GM10847 (cell line): ENCODE measurements around the gene CCRL2.

ENCODE experiments used
- POLR2A ChIP-seq: IDR thresholded peaks from 2 replicates; pipeline ENCODE4 v1.6.1; 2011; ENCODE audit not compliant: insufficient read length; ENCODE audit errors: extremely low read depth

Gene CCRL2

DNA sequence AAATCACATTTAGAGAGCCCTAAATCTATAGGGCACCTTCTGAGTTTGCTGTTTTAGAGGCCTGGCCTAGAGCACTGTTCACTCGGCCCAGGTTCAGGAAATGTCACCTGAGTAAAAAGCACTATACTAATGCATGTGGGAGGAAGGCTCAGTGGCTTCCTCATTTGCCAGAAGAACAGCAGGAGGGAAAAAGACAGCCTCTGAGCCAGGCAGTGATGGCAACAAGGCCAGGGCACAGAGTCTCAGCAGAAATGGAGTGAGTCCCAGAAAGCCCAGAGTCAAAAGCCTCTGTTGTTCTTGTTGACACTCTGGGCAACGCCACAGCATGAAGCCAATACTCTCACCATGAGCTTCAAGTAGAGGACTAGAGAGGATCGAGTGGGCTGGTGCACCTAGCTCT, 31.8 kb downstream of the CCRL2 start:
- TF ChIP-seq POLR2A = no peak

DNA sequence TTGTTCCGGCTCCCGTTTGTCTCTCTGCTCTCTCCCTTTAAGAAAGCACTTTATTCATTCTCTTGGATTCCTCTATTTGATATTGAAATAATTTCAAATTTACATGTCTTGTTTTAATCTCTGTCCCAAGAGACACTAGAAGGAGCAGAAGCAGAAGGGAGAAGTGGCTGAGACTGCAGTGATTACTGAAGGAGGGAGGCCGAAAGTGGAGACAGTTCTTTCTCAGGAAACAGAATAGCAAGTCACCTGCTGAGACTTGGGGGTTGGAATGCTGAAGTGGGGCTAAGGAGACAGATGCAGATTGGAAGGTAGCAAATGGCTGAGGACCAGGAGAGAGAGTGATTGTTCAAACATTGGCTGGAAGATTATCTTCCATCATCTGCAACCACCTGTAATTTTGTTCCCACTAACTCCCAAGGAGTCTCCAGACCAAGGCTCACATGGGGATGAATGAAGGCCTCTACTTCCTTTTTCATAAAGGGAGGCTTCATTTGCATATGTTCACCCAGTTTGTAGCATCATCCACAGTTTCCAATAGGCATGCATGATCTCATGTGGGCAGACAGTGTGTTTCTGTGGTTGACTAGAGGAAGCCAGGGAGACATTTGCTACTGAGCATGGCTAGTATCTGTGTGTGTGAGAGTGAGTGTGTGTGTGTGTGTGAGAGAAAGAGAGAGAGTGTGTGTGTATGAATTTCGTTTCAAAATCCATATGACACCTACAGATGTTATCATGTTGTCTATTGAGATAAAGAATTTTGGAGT, 33.7 kb downstream of the CCRL2 start:
- no peak for TF ChIP-seq POLR2A

DNA sequence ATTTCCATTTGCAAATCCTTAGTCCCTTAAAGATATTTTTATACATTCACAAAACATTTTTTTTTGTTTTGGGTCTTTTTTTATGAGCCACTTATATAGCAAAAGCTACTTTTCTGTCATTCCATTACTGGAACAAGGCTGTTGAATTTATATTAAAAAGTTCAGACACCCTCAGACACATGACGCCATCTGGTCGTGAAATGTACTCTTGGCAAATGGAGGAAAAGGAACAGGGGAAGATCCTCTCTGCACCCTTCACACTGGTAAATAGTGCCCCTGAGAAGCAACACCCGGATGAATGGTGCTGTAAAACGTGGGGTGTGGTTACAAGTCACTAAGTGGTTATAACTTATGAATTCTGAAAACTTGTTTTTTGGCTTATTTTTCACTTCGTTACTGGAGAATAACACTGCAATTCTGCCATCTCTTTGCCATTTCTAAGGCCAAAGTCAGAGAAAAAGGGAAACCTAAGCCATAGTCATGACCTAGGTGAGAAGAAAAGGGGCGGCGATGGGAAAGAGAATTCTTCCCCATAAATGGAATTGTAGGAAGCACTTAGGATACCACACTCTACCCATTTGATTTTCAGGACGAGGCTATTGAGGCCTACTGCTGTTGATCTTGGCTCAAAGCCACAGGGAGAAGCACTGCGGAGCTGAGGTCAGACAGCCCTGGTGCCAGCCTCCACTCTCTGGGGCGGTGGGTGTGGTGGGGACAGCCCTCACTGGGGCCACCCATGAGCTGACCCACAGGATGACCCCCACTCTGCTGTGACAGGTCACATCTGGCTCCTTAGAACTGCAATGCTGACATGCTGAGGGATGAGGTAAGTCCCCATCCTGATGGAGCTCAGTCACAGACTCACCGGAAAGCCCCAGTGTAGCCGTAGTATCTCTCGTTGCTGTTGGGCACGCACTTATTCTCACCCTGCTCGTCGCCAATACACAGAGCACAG, 35.8 kb downstream of the CCRL2 start:
- no peak for TF ChIP-seq POLR2A

DNA sequence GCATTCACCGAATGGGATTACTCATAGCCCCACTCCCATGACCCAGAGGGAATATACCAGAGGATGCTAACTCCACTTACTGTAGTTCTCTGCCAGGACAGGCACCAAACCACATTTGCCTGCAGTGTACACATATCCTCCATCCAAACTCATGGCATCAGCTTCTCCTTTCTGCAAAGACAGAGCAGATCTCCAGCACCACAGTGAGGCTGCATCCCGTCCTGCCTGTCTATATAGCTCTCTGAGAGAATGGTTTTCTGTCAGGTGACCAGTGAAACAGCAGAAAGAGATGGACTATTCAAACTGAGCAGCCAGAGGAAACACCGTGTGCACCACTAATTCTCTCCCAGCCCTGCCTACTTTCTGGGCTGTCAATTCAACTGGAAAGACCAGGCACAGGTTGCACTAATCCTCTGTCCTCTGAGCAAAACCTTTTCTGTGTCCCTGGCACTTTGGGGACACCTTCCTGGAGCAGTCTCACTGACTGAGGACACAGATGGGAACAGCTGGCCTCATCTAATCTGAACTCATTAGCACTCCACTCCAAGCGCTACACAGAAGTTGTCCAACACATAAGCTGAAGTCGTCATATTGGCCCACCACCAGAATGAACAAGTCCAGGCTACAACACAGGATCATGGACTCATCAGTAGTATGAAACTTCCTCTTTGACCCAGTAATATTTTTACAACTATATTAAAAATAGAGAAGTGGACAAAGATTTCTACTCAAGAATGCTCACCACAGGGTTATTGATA, 40.3 kb downstream of the CCRL2 start:
- no peak for TF ChIP-seq POLR2A

DNA sequence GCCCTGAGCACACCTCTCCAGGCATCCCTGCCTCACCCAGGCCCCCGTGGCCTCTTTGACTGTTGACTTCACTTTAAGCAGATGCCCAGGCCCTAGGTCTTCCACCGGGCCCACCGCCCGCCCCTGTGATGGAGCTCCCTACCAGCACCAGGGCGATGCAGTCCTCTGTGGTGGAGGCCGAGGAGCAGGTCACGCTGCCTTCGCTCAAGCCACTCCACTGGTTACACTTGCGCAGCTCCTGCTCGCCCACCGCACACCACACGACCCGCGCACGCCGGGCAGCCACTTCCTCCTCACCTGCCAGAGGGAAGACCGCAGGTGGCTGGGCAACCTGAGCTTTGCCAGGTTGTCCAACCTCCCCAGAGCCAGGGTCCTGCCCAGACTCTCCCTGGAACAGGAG, 41.7 kb downstream of the CCRL2 start:
- TF ChIP-seq POLR2A = no peak

DNA sequence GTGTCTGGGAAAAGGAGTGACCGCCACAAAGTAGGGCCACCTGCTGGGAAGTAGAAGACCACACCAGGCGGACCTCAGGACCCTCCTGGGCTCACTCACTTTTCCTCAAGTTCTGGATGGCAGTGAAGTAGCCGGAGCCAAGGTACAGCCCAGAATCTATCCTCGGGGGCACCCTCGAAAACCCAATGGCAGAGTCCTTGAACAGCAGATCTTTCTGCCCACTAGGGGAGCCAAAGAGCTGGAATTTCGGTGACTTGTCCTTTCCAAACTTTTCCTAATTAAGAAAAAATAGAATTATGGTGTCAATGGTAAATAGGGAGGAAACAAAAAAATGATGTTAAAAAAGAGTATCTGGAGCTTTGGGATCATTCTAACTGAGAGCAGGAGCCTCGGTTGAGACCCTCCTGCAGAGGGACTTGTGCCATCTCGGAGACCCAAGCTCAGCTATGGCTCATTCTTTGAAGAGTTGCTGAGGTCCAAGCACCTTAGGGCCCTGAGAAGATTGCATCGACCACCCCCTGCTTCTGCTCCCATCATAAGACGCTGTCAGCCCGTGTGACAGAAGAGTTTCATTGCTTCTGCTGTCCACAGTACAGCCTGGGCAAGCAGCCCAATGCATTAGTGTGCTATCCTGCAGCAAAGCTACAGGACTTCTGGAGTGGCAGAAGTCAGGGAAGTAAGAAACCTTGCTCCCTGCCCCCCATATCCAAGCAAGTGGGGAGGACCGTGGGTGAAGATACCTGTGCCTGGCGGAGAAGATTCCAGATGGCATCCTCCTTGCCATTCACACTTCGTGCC, 42.9 kb downstream of the CCRL2 start:
- TF ChIP-seq POLR2A = no peak

DNA sequence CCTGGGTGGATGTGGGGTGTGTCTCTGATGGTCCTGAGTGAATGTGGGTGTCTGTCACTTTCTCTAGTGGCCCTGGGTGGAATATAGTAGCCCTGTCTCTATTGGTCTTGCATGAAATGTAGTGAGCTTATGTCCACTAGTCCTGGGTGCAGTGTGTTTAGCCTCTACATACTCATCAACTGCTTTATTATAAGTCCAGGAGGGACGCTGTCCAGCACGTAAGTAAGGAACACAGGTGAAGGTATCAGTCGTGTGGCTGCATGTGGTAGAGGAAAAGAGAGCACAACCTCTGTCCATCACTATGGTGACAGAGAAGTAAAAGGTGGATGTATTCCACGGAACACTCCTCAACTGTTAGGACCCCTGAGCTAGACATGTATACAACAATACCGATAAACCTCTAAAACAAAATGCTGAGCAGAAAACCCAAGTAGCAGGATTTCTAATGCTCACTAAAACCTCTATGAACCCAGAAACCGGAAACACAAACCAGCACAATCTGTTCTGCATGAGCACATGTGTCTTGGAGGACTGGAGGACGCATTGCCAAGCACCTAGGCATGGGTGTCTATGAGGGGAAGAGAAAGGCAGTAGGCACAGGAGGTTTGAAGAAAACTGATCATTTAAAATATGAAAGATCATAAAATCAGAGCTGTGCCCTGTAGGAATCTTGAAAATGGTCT, 46.6 kb downstream of the CCRL2 start:
- TF ChIP-seq POLR2A = no peak

DNA sequence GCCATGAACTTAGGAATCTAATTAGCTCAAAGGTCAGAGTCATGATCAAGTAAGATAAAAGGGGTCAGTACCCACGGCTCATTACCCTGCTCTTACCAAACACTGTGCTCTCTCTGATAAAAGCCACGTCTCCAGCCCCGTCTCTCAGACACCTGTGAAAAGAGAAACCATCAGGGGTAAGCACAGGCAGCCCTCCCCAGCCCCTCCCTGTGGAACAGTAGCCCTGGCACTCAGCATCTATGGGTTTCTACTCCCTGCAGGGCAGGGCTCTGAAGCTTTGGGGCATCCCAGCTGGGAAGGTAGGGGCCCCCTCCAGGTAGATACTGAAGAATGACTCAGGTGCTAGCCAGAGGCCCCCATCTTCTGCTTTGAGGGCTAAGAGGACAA, 47.1 kb downstream of the CCRL2 start:
- no peak for TF ChIP-seq POLR2A

DNA sequence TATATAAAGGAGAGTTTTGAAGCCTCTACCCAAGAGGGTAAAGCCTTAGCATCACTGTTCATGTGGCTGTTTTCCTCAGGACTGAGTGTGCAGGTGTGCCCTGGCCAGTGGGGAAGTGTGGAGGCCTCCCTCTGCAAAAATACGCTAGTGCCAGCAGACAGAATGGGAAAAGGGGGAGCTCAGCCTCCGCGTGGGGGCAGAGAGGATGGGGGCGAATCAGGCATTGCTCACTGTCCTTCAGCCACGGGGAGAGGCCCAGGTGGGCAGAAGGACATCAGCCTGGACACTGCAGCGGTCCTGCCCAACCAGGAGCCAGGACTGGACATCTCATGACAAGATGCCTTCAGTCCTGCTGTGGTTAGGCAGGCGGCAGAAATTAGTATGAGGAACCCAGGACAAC, 47.5 kb downstream of the CCRL2 start:
- no peak for TF ChIP-seq POLR2A

DNA sequence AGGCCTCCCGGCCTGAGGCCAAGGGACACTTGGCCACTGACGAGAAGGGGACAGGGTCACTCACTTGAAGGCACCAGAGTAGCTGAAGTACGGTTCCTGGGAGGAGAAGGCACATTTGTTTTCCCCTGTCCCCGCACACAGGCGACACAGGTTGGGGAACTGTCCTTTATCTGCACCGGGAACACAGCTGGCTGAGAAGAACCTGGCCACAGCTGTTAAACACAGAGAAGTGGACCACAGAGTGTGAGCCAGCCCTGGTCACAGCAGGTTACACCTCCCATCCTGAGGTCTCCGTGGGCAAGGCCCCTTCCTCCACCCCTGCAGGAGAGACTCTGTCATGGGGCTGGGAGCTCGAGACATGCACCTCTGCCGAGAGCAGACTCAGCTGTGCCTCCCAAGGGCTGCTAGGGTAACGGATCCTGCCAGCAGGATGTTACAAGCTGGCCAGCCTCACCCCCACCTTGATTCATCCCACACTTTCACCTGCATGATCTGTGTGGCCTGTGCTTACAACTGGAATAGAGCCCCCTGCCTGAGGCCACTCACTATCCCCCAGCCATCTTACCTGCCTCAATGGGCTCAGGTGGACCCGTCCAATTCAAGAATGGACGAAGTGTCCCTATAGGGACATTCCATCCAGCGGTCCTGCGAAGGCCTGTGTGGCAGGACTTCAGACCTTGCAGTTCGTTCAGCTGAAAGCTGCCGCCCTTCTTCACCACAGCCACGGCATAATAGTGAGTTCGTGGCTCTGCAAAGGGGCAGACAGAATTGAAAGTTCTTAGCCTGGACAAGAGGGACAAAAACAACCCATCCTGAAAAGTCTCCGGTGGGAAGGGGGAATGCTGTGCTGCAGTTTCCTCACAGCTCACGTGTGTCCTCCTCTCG, 48.4 kb downstream of the CCRL2 start:
- no peak for TF ChIP-seq POLR2A

DNA sequence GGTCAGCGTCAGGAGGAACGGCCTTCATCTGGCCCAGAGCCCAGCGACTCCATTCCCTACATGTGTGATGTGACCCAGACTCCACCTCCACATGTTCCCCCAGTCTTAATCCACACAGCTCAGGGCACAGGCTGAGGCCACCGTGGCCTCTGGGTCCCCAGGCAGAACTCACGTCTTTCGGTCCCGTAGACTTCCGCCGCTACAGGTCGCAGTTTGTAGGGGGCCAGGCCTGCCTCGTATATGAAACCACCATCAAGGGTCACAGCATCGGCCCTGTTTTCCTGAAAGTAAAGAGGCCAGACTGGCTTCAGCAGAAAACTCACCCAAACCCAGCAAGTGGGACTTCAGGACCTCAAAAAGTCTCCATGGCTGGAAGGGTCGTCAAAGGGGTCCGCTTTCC, 49.1 kb downstream of the CCRL2 start:
- no peak for TF ChIP-seq POLR2A
